Adrenal gland (tissue), 5 donors: ENCODE measurements around the gene LMAN1L.

Experiments
- CTCF ChIP-seq, 6 experiments: fragments of 450-650 bp in 4 of 6; fragments of 200-600 bp in 2 of 6; sonication (generic) in 1 of 6; IDR thresholded peaks; 1 replicate in 5 of 6; 2 replicates in 1 of 6; pipeline versions ENCODE4 v1.5.1 to v1.8.0; 2016 to 2021; ENCODE audit warnings: antibody characterized with exemption in 6 of 6, mild to moderate bottlenecking in 2 of 6, moderate library complexity in 1 of 6
- POLR2A ChIP-seq, 2 donors: fragments of 450-650 bp; IDR thresholded peaks; one replicate each; pipeline ENCODE4 v1.6.1; 2017; ENCODE audit warnings: antibody characterized with exemption in 2 of 2, mild to moderate bottlenecking in 2 of 2, moderate library complexity in 1 of 2
- donor health status: DM: no; HTN: no; CAD: no.

GRCh38 chr15:74855857-74856256 lies 43.2 kb downstream of the LMAN1L start:
- TF ChIP-seq POLR2A (IDR thresholded peaks at IDR 0.05) (no peak), CTCF (IDR thresholded peaks at IDR 0.05) (no peak)
